WERI-Rb-1 (cell line): ENCODE data around the gene PMS2.

Experiments
- DNase-seq: peaks from one replicate; pipeline ENCODE4 v3.0.0-alpha.2; 2020
- H3K27ac ChIP-seq: fragments of 250-450 bp; sonication (Bioruptor Pico); 2 replicates; pipeline ENCODE4 v1.5.1; 2020; ENCODE audit warnings: mild to moderate bottlenecking, moderate library complexity
- H3K27me3 ChIP-seq: fragments of 250-450 bp; sonication (Bioruptor Pico); 2 replicates; pipeline ENCODE4 v1.5.1; 2021; ENCODE audit warnings: mild to moderate bottlenecking, low read depth, moderate library complexity; ENCODE audit not compliant: insufficient read depth, severe bottlenecking
- H3K36me3 ChIP-seq: fragments of 250-450 bp; sonication (Bioruptor Pico); 2 replicates; pipeline ENCODE4 v1.5.1; 2020; ENCODE audit warnings: mild to moderate bottlenecking, moderate library complexity
- H3K4me3 ChIP-seq: 2 replicates; pipeline ENCODE4 v1.5.1; 2011; ENCODE audit warnings: low read depth, mild to moderate bottlenecking, control low read depth, low read length
- H3K9me3 ChIP-seq: fragments of 250-450 bp; sonication (Bioruptor Pico); 2 replicates; pipeline ENCODE4 v1.5.1; 2021; ENCODE audit warnings: mild to moderate bottlenecking, moderate library complexity; ENCODE audit not compliant: severe bottlenecking
- CTCF ChIP-seq: IDR thresholded peaks from 2 replicates; pipeline ENCODE4 v1.5.1; 2011; ENCODE audit warnings: low read depth, mild to moderate bottlenecking, control low read depth, inconsistent platforms, low read length

The PMS2 gene

GRCh38 chr7:6028563-6028962, 19.7 kb upstream of the PMS2 start:
- no peak overlapping the region for H3K4me3 ChIP-seq
- H3K27ac ChIP-seq, result no peak overlapping the region
- no peaks in the 10 kb centered on the region for H3K27me3 ChIP-seq
- no peak for DNase-seq
- TF ChIP-seq CTCF, result no peak
- H3K9me3 ChIP-seq, result no peaks in the 10 kb centered on the region
- H3K36me3 ChIP-seq, result peaks cover 83% of the 10 kb centered on the region

DNA sequence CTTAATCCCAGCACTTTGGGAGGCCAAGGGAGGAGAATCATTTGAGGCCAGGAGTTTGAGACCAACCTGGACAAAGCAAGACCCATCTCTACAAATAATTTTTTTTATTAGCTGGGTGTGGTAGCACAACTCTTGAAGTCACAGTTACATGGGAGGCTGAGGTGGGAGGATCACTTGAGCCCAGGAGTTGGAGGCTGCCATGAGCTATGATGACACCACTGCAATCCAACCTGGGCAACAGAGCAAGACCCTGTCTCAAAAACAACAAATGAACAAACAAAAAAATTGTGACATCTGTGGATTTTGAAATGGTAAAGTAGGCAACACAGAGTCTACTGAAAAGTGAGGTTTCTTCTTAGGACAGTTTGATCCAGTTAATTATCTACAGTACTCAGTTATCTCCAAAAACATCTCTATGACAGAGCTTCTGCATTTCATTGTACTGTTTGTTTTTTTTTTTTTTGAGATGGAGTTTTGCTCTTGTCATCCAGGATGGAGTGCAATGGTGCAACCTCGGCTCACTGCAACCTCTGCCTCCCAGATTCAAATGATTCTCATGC, 19.0 kb upstream of the PMS2 start:
- Histone ChIP-seq H3K36me3 (peaks cover 83% of the 10 kb centered on the region), H3K9me3 (no peaks in the 10 kb centered on the region), H3K27me3 (no peaks in the 10 kb centered on the region), H3K27ac (no peak overlapping the region), H3K4me3 (no peak overlapping the region)
- no peak for DNase-seq
- no peak for TF ChIP-seq CTCF

- no peaks in the 10 kb centered on the region for H3K27me3 ChIP-seq
- no peak overlapping the region for H3K27ac ChIP-seq
- no peak overlapping the region for H3K4me3 ChIP-seq
- TF ChIP-seq CTCF, result no peak
- no peak for DNase-seq
- peaks cover 85% of the 10 kb centered on the region for H3K36me3 ChIP-seq
- no peaks in the 10 kb centered on the region for H3K9me3 ChIP-seq
Observed at GRCh38 chr7:6026820-6027311, 18.0 kb upstream of the PMS2 start.

DNA sequence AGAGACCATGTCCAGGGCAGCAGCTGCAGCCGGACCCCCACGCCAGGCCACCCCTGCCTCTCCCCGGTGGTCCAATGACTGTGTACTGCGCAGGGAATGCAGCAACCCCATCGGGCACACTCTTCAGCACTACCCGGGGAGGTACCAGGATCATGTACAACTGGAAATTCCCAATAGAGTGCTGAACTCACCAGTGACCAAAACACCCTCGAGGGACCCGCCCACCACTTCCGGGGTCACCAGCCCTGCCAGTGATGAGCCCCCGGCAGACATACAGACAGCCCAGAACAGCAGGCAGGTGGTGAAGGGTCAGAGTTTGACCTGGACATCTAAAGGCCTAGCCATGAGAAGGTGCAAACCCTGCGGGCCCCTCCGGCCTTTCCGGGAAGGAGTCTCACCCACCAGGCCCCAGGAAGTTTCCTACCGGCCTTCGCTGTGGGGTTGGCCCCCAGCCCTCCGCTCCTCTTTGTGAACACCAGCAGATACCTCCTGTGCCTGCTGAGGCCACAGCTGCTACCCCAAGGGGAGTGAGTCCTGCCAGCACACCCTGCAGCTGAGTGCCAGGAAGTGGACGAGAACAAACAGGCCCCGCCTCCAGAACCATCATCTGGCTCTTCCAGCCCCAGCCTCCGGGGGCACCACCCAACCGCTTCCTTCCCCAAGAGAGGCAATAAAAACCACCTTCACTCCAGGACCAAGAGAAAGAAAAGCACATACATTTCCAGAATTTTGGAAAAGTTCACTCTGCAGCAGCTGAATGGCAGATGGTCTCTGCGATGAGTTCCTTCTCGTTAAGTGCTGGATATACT, 17.4 kb upstream of the PMS2 start:
- peak; percentile 62 for TF ChIP-seq CTCF
- DNase-seq, result peak; percentile 56
- H3K27ac ChIP-seq, result no peak overlapping the region
- H3K36me3 ChIP-seq, result peaks cover 90% of the 10 kb centered on the region
- H3K27me3 ChIP-seq, result no peaks in the 10 kb centered on the region
- H3K4me3 ChIP-seq, result no peak overlapping the region
- H3K9me3 ChIP-seq, result no peaks in the 10 kb centered on the region

GRCh38 chr7:6023974-6024435, 15.2 kb upstream of the PMS2 start:
- Histone ChIP-seq H3K4me3 (no peak overlapping the region), H3K27me3 (no peaks in the 10 kb centered on the region), H3K27ac (no peak overlapping the region), H3K9me3 (no peaks in the 10 kb centered on the region), H3K36me3 (peaks cover 94% of the 10 kb centered on the region)
- DNase-seq, result no peak
- TF ChIP-seq CTCF, result no peak
